DND-41 (cell line): ENCODE measurements around the gene GRHL3.

Experiments used
- ATAC-seq: fragments of 200-7000 bp; cut with Tn5 transposase; 3 replicates; pipeline ENCODE4 v1.9.1; 2021; ENCODE audit warnings: low read depth; ENCODE audit not compliant: insufficient read depth
- DNase-seq: peaks from one replicate; pipeline ENCODE4 v3.0.0-alpha.2; 2020
- H2AFZ ChIP-seq: 2 replicates; pipeline ENCODE4 v1.6.0; 2012; ENCODE audit warnings: low read depth, low read length
- H3K27ac ChIP-seq: 2 replicates; pipeline ENCODE4 v1.5.1; 2012; ENCODE audit warnings: low read length, inconsistent platforms
- H3K27me3 ChIP-seq: fragments of 200-600 bp; sonication (generic); 2 replicates; pipeline ENCODE4 v1.6.0; 2012; ENCODE audit warnings: low read length, mild to moderate bottlenecking, inconsistent platforms; ENCODE audit not compliant: insufficient read depth, poor library complexity
- H3K36me3 ChIP-seq: 2 replicates; pipeline ENCODE4 v1.5.1; 2012; ENCODE audit warnings: low read length, inconsistent platforms; ENCODE audit not compliant: insufficient read depth
- H3K4me1 ChIP-seq: 2 replicates; pipeline ENCODE4 v1.5.1; 2012; ENCODE audit warnings: mild to moderate bottlenecking, low read length; ENCODE audit not compliant: insufficient read depth
- H3K4me2 ChIP-seq: 2 replicates; pipeline ENCODE4 v1.6.0; 2012; ENCODE audit warnings: mild to moderate bottlenecking, moderate library complexity, low read length, inconsistent platforms; ENCODE audit not compliant: insufficient read depth
- H3K4me3 ChIP-seq, 2 experiments: fragments of 200-600 bp in 1 of 2; shearing (Covaris generic) in 1 of 2; 2 replicates each; pipeline ENCODE4 v1.5.1; 2012 to 2016; ENCODE audit warnings: inconsistent platforms in 2 of 2, low read length in 2 of 2, mild to moderate bottlenecking in 2 of 2, low read depth in 1 of 2, moderate library complexity in 1 of 2
- H3K79me2 ChIP-seq: 2 replicates; pipeline ENCODE4 v1.6.0; 2012; ENCODE audit warnings: low read length, inconsistent platforms; ENCODE audit not compliant: insufficient read depth
- H3K9ac ChIP-seq: 2 replicates; pipeline ENCODE4 v1.6.0; 2012; ENCODE audit warnings: low read depth, mild to moderate bottlenecking, inconsistent platforms, low read length, moderate library complexity
- H3K9me3 ChIP-seq: 2 replicates; pipeline ENCODE4 v1.5.1; 2012; ENCODE audit warnings: low read length, moderate library complexity, mild to moderate bottlenecking, inconsistent platforms; ENCODE audit not compliant: insufficient read depth, severe bottlenecking
- H4K20me1 ChIP-seq: 2 replicates; pipeline ENCODE4 v1.6.0; 2012; ENCODE audit warnings: low read length; ENCODE audit not compliant: insufficient read depth
- CTCF ChIP-seq: IDR thresholded peaks from 2 replicates; pipeline ENCODE4 v1.5.1; 2012; ENCODE audit warnings: borderline replicate concordance, low read length, moderate library complexity, mild to moderate bottlenecking; ENCODE audit not compliant: poor library complexity, severe bottlenecking; ENCODE audit errors: extremely low read depth
- EZH2 ChIP-seq: IDR thresholded peaks from 3 replicates; pipeline ENCODE4 v1.6.1; 2012; ENCODE audit warnings: borderline replicate concordance, low read depth, mild to moderate bottlenecking, moderate library complexity, low read length, inconsistent platforms; ENCODE audit not compliant: severe bottlenecking

GRHL3 gene

GRCh38 chr1:24364975-24365678 is 46.0 kb downstream of the GRHL3 start:
- H2AFZ ChIP-seq = no peak overlapping the region
- no peak for DNase-seq

GRCh38 chr1:24366707-24367106 is 47.5 kb downstream of the GRHL3 start:
- H3K9ac ChIP-seq = no peak overlapping the region
- TF ChIP-seq CTCF (no peak), EZH2 (no peak)
- H3K27me3 ChIP-seq = peaks cover 13% of the 10 kb centered on the region
- peaks cover 3% of the 10 kb centered on the region; the same call in 1 of the 2 replicates for H4K20me1 ChIP-seq
- H3K27ac ChIP-seq = no peak overlapping the region
- H3K9me3 ChIP-seq = no peaks in the 10 kb centered on the region
- H3K79me2 ChIP-seq = no peaks in the 10 kb centered on the region
- no peaks in the 10 kb centered on the region for H3K36me3 ChIP-seq
- no peak overlapping the region for H2AFZ ChIP-seq
- DNase-seq (no peak), ATAC-seq (no peak)
- H3K4me3 ChIP-seq = no peak overlapping the region
- H3K4me2 ChIP-seq = no peak overlapping the region
- H3K4me1 ChIP-seq = no peaks in the 10 kb centered on the region

More at GRCh38 chr1:24364975-24365678, 46.0 kb downstream of the GRHL3 start:
- peaks cover 3% of the 10 kb centered on the region; the same call in 1 of the 2 replicates for H4K20me1 ChIP-seq
- H3K4me2 ChIP-seq = no peak overlapping the region
- H3K4me3 ChIP-seq = no peak overlapping the region
- H3K9me3 ChIP-seq = no peaks in the 10 kb centered on the region
- no peak for ATAC-seq
- H3K79me2 ChIP-seq = no peaks in the 10 kb centered on the region
- TF ChIP-seq CTCF (no peak), EZH2 (no peak)
- H3K9ac ChIP-seq = no peak overlapping the region
- H3K4me1 ChIP-seq = no peaks in the 10 kb centered on the region
- no peaks in the 10 kb centered on the region for H3K36me3 ChIP-seq
- peaks cover 13% of the 10 kb centered on the region for H3K27me3 ChIP-seq
- no peak overlapping the region for H3K27ac ChIP-seq

- Histone ChIP-seq H3K9me3 (no peaks in the 10 kb centered on the region), H3K4me3 (no peak overlapping the region), H3K79me2 (no peaks in the 10 kb centered on the region), H3K27me3 (peaks cover 11% of the 10 kb centered on the region), H4K20me1 (peaks cover 3% of the 10 kb centered on the region; the same call in 1 of the 2 replicates), H3K36me3 (no peaks in the 10 kb centered on the region), H3K9ac (no peak overlapping the region), H2AFZ (no peak overlapping the region), H3K4me1 (no peaks in the 10 kb centered on the region), H3K4me2 (no peak overlapping the region), H3K27ac (no peak overlapping the region)
- no peak for TF ChIP-seq CTCF
- TF ChIP-seq EZH2 = no peak
- no peak for DNase-seq
- ATAC-seq = no peak
These were observed 50.0 kb downstream of the GRHL3 start for GRCh38 chr1:24369199-24369598.

GRCh38 chr1:24369801-24370200 is 50.6 kb downstream of the GRHL3 start:
- H3K27ac ChIP-seq = no peak overlapping the region
- no peak overlapping the region for H3K9ac ChIP-seq
- DNase-seq (no peak), ATAC-seq (no peak)
- TF ChIP-seq CTCF (no peak), EZH2 (no peak)
- H3K79me2 ChIP-seq = no peaks in the 10 kb centered on the region
- H3K9me3 ChIP-seq = no peaks in the 10 kb centered on the region
- H3K27me3 ChIP-seq = peaks cover 10% of the 10 kb centered on the region
- no peaks in the 10 kb centered on the region for H3K4me1 ChIP-seq
- no peak overlapping the region for H3K4me2 ChIP-seq
- no peak overlapping the region for H3K4me3 ChIP-seq
- no peak overlapping the region for H2AFZ ChIP-seq
- peaks cover 3% of the 10 kb centered on the region; the same call in 1 of the 2 replicates for H4K20me1 ChIP-seq
- no peaks in the 10 kb centered on the region for H3K36me3 ChIP-seq
